Uterine smooth muscle cell (primary cell): Measurements from ENCODE around the gene SLC33A1. TPM values are rescaled to one million over a fixed set of nuclear protein-coding genes. Genes with fewer than 3 reads are reported as not detected.

Experiments
- total RNA-seq: library from RNA; depleted of rRNA; stranded (reverse); fragments of >200 nt; gene quantifications from 2 replicates; pipeline ENCODE4 v1.2.3, GENCODE V29; 2014

SLC33A1 gene
- total RNA-seq: 40.8 and 67.2 TPM in 2 replicates

GRCh38 chr3:155854141-155854940 lies at the start of gene SLC33A1:
Gene SLC33A1 (minus strand): TSS chr3:155854427. CDS start chr3:155853997, 430 bp downstream.

GRCh38 chr3:155870133-155870944 lies 16.1 kb upstream of the SLC33A1 start, which contains the start of gene GMPS:
Gene GMPS (plus strand): TSS chr3:155870650. CDS start chr3:155870871, 221 bp downstream.

GRCh38 chr3:155805802-155806618 lies 48.2 kb downstream of the SLC33A1 start, which contains the start of gene C3orf33:
Gene C3orf33 (minus strand): TSS chr3:155806278. CDS start chr3:155806252, 26 bp downstream.

Other genes starting within 250 kb of the SLC33A1 start
- 0.11 and 0.12 TPM in 2 replicates for gene PLCH1, start 109.4 kb downstream of the SLC33A1 start, total RNA-seq
- 3.8 and 4.4 TPM in 2 replicates for gene C3orf33, start 48.1 kb downstream of the SLC33A1 start, total RNA-seq
- gene GMPS, start 16.2 kb upstream of the SLC33A1 start, total RNA-seq: 58.7 and 104 TPM in 2 replicates